Hepatocyte (in vitro differentiated cells): ENCODE data around the gene GLT6D1. TPM values are rescaled to one million over a fixed set of nuclear protein-coding genes. Genes with fewer than 3 reads are reported as not detected.

Experiments
- DNase-seq: peaks from one replicate; pipeline ENCODE4 v3.0.0-alpha.2; 2016; ENCODE audit warnings: low spot score
- H2AFZ ChIP-seq: fragments of 200-600 bp; sonication (generic); 2 replicates; pipeline ENCODE4 v1.6.0; 2016; ENCODE audit warnings: antibody characterized with exemption, mild to moderate bottlenecking
- H3K27ac ChIP-seq: fragments of 200-600 bp; sonication (generic); 2 replicates; pipeline ENCODE4 v1.5.1; 2016; ENCODE audit warnings: mild to moderate bottlenecking
- H3K27me3 ChIP-seq: fragments of 200-600 bp; sonication (generic); 2 replicates; pipeline ENCODE4 v1.6.1; 2016
- H3K36me3 ChIP-seq: fragments of 200-600 bp; sonication (generic); replicated peaks from 2 replicates; pipeline ENCODE4 v1.5.1; 2016; ENCODE audit warnings: low read depth; ENCODE audit not compliant: insufficient read depth
- H3K4me1 ChIP-seq: fragments of 200-600 bp; sonication (generic); 2 replicates; pipeline ENCODE4 v1.5.1; 2016; ENCODE audit warnings: mild to moderate bottlenecking, moderate library complexity; ENCODE audit not compliant: insufficient read depth
- H3K4me2 ChIP-seq: fragments of 200-600 bp; sonication (generic); 2 replicates; pipeline ENCODE4 v1.6.0; 2016
- H3K4me3 ChIP-seq: fragments of 200-600 bp; sonication (generic); 2 replicates; pipeline ENCODE4 v1.5.1; 2016; ENCODE audit warnings: mild to moderate bottlenecking
- H3K79me2 ChIP-seq: fragments of 200-600 bp; sonication (generic); 2 replicates; pipeline ENCODE4 v1.6.0; 2017; ENCODE audit warnings: mild to moderate bottlenecking
- H3K9me2 ChIP-seq: fragments of 200-600 bp; sonication (generic); replicated peaks from 2 replicates; pipeline ENCODE4 v1.6.0; 2017; ENCODE audit warnings: mild to moderate bottlenecking; ENCODE audit not compliant: insufficient read depth
- H3K9me3 ChIP-seq: fragments of 200-600 bp; sonication (generic); 2 replicates; pipeline ENCODE4 v1.5.1; 2016; ENCODE audit warnings: low read depth, mild to moderate bottlenecking
- H4K20me1 ChIP-seq: fragments of 200-600 bp; sonication (generic); 2 replicates; pipeline ENCODE4 v1.6.0; 2016; ENCODE audit warnings: mild to moderate bottlenecking; ENCODE audit not compliant: insufficient read depth, poor library complexity, severe bottlenecking
- EZH2 ChIP-seq: fragments of 200-600 bp; sonication (generic); IDR thresholded peaks from 2 replicates; pipeline ENCODE4 v1.6.1; 2016; ENCODE audit warnings: antibody characterized with exemption, mild to moderate bottlenecking, borderline replicate concordance
- EZH2phosphoT487 ChIP-seq: fragments of 200-600 bp; sonication (generic); IDR thresholded peaks from one replicate; pipeline ENCODE4 v1.6.1; 2018; ENCODE audit warnings: antibody characterized with exemption, mild to moderate bottlenecking, low read depth, moderate library complexity; ENCODE audit not compliant: unreplicated experiment, severe bottlenecking
- WGBS: methylation state at CpG from one replicate; pipeline ENCODE4 v1.1.6; 2016; ENCODE audit warnings: low lambda C conversion rate; ENCODE audit errors: missing lambda C conversion rate; 5-methylcytosine and 5-hydroxymethylcytosine counted together
- polyA plus RNA-seq: library from polyadenylated mRNA; unstranded; fragments of >200 nt; fragmentation: Nextera tagmentation; extraction: Ambion mirVana; gene quantifications from 2 replicates; pipeline ENCODE4 v1.2.1, GENCODE V29; 2016
- total RNA-seq: library from RNA; depleted of rRNA; stranded (reverse); fragments of >200 nt; gene quantifications from 2 replicates; pipeline ENCODE4 v1.2.3, GENCODE V29; 2014
- TF ChIP-seq, protein P1 (sequence below): fragments of 200-600 bp; sonication (generic); IDR thresholded peaks from 2 replicates; pipeline ENCODE4 v1.5.1; 2016; ENCODE audit warnings: antibody characterized with exemption, mild to moderate bottlenecking; ENCODE audit not compliant: poor library complexity

The GLT6D1 gene
- total and polyA plus RNA-seq, 2 experiments from 2014 or later, result 0.20 TPM; not detected in 1

DNA sequence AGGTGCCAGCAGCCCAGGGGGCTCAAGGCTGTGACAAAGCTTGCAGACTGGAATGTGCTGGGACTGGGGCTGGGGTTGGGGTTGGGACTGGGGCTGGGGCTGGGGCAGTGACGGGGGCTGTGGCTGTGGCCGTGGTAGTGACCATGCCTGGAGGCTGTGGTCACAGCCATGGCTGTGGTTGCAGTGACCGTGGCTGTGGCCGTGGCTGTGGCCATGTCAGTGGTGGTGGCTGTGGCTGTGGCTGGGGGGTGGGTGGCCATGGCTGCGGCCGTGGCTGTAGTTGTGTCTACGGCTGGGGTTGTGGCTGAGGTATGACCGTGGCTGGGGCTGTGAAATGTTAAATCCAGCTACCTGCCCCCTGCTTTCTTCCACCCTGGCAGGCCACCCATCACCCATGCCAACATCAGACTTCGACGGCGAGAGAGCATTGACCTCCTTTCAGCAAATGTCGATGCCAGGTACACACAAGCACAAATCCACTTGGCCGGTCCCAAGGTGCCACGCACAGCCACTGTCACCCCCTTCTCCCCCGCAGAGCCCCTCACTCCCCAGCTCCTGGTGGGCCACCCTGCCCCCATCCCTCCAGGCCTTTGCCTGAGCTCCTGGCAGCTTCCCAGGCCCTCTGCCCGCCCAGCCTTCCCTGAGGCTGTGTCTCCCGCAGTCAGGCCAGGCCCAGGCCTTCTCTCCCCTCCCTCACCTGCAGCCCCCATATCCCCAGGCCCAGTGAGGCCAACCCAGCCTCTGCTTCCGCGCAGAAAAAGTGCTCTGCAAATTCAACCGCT, 39.1 kb upstream of the GLT6D1 start:
- WGBS, result 89% methylated on average over 11 of the region's 20 CpGs
- Histone ChIP-seq H3K4me1 (no peaks in the 10 kb centered on the region), H3K4me2 (no peak overlapping the region), H3K27me3 (no peaks in the 10 kb centered on the region), H3K4me3 (no peak overlapping the region), H3K27ac (no peak overlapping the region), H3K9me2 (no peaks in the 10 kb centered on the region), H3K36me3 (no peaks in the 10 kb centered on the region), H3K79me2 (no peaks in the 10 kb centered on the region), H4K20me1 (no peaks in the 10 kb centered on the region), H3K9me3 (no peaks in the 10 kb centered on the region), H2AFZ (no peak overlapping the region)
- TF ChIP-seq, protein P1, sequence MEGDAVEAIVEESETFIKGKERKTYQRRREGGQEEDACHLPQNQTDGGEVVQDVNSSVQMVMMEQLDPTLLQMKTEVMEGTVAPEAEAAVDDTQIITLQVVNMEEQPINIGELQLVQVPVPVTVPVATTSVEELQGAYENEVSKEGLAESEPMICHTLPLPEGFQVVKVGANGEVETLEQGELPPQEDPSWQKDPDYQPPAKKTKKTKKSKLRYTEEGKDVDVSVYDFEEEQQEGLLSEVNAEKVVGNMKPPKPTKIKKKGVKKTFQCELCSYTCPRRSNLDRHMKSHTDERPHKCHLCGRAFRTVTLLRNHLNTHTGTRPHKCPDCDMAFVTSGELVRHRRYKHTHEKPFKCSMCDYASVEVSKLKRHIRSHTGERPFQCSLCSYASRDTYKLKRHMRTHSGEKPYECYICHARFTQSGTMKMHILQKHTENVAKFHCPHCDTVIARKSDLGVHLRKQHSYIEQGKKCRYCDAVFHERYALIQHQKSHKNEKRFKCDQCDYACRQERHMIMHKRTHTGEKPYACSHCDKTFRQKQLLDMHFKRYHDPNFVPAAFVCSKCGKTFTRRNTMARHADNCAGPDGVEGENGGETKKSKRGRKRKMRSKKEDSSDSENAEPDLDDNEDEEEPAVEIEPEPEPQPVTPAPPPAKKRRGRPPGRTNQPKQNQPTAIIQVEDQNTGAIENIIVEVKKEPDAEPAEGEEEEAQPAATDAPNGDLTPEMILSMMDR, result no peak
- TF ChIP-seq EZH2phosphoT487 (no peak), EZH2 (no peak)
- DNase-seq, result no peak

DNA sequence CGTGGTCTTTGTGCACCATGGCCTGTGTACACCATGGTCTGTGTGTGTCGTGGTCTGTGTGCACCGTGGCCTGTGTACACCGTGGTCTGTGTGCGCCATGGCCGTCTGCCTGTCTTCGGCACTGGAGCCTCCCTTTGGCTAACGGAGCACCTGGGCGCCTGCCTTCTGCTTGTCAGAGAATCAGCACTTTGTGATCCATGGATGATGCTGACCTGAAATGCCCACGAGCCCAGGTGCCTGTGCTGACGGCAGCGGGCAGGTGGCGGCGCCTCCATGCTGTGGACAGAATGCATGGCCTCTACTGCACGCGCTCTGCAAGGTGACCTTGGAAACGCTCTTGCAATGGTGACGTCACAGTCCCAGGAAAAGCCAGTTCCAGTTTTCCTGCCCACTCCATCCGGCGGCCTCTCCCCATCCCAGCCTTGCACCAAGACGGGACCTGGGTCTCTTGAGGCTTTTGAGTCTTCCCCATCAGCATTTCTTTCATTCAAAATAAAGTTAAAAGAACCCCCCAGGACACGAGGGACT, 38.4 kb upstream of the GLT6D1 start:
- no peak for TF ChIP-seq EZH2
- TF ChIP-seq, protein P1, result no peak
- Histone ChIP-seq H3K27me3 (no peaks in the 10 kb centered on the region), H3K27ac (no peak overlapping the region), H3K79me2 (no peaks in the 10 kb centered on the region), H3K36me3 (no peaks in the 10 kb centered on the region), H3K4me3 (no peak overlapping the region), H3K9me3 (no peaks in the 10 kb centered on the region), H4K20me1 (no peaks in the 10 kb centered on the region), H3K9me2 (no peaks in the 10 kb centered on the region), H3K4me2 (no peak overlapping the region), H2AFZ (no peak overlapping the region), H3K4me1 (no peaks in the 10 kb centered on the region)
- WGBS, result 92% methylated on average over 22 of the region's 22 CpGs
- no peak for DNase-seq

DNA sequence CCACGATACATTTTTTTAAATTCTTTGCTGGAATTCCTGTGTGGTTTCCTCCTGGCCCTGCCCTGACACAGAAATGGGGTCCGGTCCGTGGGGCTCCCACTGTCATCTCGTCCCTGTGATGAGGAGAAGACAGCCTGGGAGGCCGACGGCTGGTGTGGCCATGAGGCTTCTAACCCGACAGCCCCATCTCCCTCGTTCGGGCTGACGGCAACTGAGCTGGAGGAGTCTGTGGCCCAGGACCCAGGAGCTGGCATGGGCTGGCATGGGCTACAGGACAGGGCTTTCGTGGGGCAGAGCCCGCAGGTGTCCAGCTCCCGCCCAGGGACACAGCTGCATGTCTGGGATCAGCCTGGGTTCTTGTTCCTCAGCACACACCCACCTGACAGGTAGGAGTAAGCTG, 37.6 kb upstream of the GLT6D1 start:
- no peaks in the 10 kb centered on the region for H4K20me1 ChIP-seq
- no peak overlapping the region for H3K4me3 ChIP-seq
- no peaks in the 10 kb centered on the region for H3K9me2 ChIP-seq
- TF ChIP-seq EZH2 (no peak), EZH2phosphoT487 (no peak)
- TF ChIP-seq, protein P1, result no peak
- H2AFZ ChIP-seq, result no peak overlapping the region
- H3K27me3 ChIP-seq, result no peaks in the 10 kb centered on the region
- no peak overlapping the region for H3K27ac ChIP-seq
- H3K36me3 ChIP-seq, result no peaks in the 10 kb centered on the region
- H3K79me2 ChIP-seq, result no peaks in the 10 kb centered on the region
- H3K4me2 ChIP-seq, result no peak overlapping the region
- DNase-seq, result no peak
- 93% methylated on average over 13 of the region's 13 CpGs for WGBS
- no peaks in the 10 kb centered on the region for H3K9me3 ChIP-seq
- H3K4me1 ChIP-seq, result no peaks in the 10 kb centered on the region

DNA sequence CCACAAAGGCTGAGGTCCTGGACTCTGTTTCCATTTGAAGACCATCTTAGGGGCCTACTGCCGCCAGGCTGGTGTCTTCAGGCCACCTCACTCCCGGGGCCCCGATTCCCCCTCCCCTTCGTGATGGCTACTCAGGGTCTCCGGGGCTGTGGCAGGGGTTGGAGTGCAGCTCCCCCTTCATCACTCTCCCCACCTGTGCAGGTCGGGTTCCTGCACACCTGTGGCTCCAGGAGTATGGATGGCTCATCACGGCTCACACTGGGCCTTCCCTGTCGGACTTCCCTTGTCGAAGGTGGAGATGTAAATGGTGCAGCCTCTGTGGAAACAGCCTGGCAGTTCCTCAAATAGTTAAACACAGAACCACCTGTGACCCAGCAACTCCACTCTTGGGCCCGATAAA, 35.6 kb upstream of the GLT6D1 start:
- Histone ChIP-seq H3K27ac (no peak overlapping the region), H3K4me3 (no peak overlapping the region), H3K79me2 (no peaks in the 10 kb centered on the region), H3K4me1 (no peaks in the 10 kb centered on the region), H3K36me3 (no peaks in the 10 kb centered on the region), H2AFZ (no peak overlapping the region), H3K27me3 (no peaks in the 10 kb centered on the region), H3K9me3 (no peaks in the 10 kb centered on the region), H3K9me2 (no peaks in the 10 kb centered on the region), H4K20me1 (no peaks in the 10 kb centered on the region), H3K4me2 (no peak overlapping the region)
- no peak for DNase-seq
- TF ChIP-seq EZH2 (no peak), EZH2phosphoT487 (no peak)
- TF ChIP-seq, protein P1, result no peak
- 86% methylated on average over 10 of the region's 10 CpGs for WGBS
